Neural progenitor cell (in vitro differentiated cells): Measurements from ENCODE around the gene EI24. TPM values are rescaled to one million over a fixed set of nuclear protein-coding genes. Genes with fewer than 3 reads are reported as not detected.

Experiments used
- DNase-seq: peaks from one replicate; pipeline ENCODE4 v3.0.0-alpha.2; 2016; ENCODE audit warnings: low spot score
- H2AFZ ChIP-seq: fragments of 200-600 bp; sonication (generic); replicated peaks from 2 replicates; pipeline ENCODE4 v1.6.1; 2016; ENCODE audit warnings: antibody characterized with exemption
- H3F3A ChIP-seq: fragments of 200-600 bp; sonication (generic); 2 replicates; pipeline ENCODE4 v1.6.1; 2016; ENCODE audit warnings: antibody characterized with exemption, low read depth
- H3K27ac ChIP-seq: fragments of 200-600 bp; sonication (generic); 2 replicates; pipeline ENCODE4 v1.5.1; 2016; ENCODE audit warnings: mild to moderate bottlenecking
- H3K27me3 ChIP-seq: fragments of 200-600 bp; sonication (generic); 2 replicates; pipeline ENCODE4 v1.6.1; 2016; ENCODE audit warnings: mild to moderate bottlenecking, moderate library complexity
- H3K36me3 ChIP-seq: fragments of 200-600 bp; sonication (generic); 2 replicates; pipeline ENCODE4 v1.5.1; 2016
- H3K4me1 ChIP-seq: fragments of 200-600 bp; sonication (generic); 2 replicates; pipeline ENCODE4 v1.6.1; 2016; ENCODE audit warnings: mixed run types
- H3K4me2 ChIP-seq: fragments of 200-600 bp; sonication (generic); 2 replicates; pipeline ENCODE4 v1.6.1; 2016
- H3K4me3 ChIP-seq: fragments of 200-600 bp; sonication (generic); 2 replicates; pipeline ENCODE4 v1.5.1; 2016
- H3K79me2 ChIP-seq: fragments of 200-600 bp; sonication (generic); 2 replicates; pipeline ENCODE4 v1.6.1; 2016; ENCODE audit warnings: low read depth
- H3K9ac ChIP-seq: fragments of 200-600 bp; sonication (generic); 2 replicates; pipeline ENCODE4 v1.6.1; 2016
- H3K9me3 ChIP-seq: fragments of 200-600 bp; sonication (generic); 2 replicates; pipeline ENCODE4 v1.5.1; 2016; ENCODE audit warnings: low read depth
- H4K20me1 ChIP-seq: fragments of 200-600 bp; sonication (generic); 2 replicates; pipeline ENCODE4 v1.6.1; 2016; ENCODE audit warnings: low read depth
- H3K27ac Mint-ChIP-seq: 3 replicates; pipeline ENCODE4 v1.8.0; 2021; ENCODE audit warnings: mixed read lengths
- H3K27me3 Mint-ChIP-seq: 2 replicates; pipeline ENCODE4 v1.8.0; 2022; ENCODE audit warnings: low read depth, mild to moderate bottlenecking, inconsistent platforms, moderate library complexity, mixed read lengths; ENCODE audit not compliant: insufficient read depth
- H3K36me3 Mint-ChIP-seq: 3 replicates; pipeline ENCODE4 v1.8.0; 2021; ENCODE audit warnings: mixed read lengths
- H3K4me1 Mint-ChIP-seq: 3 replicates; pipeline ENCODE4 v1.8.0; 2021; ENCODE audit warnings: mixed read lengths
- H3K4me3 Mint-ChIP-seq: 3 replicates; pipeline ENCODE4 v1.8.0; 2021; ENCODE audit warnings: mild to moderate bottlenecking, moderate library complexity, mixed read lengths
- H3K9me3 Mint-ChIP-seq: 3 replicates; pipeline ENCODE4 v1.8.0; 2020; ENCODE audit warnings: mixed read lengths
- CTCF ChIP-seq: fragments of 200-600 bp; sonication (generic); IDR thresholded peaks from 2 replicates; pipeline ENCODE4 v1.5.1; 2017; ENCODE audit warnings: antibody characterized with exemption, mild to moderate bottlenecking
- EZH2 ChIP-seq: fragments of 200-600 bp; sonication (generic); IDR thresholded peaks from 2 replicates; pipeline ENCODE4 v1.6.1; 2017; ENCODE audit warnings: antibody characterized with exemption, mild to moderate bottlenecking, moderate library complexity
- EZH2phosphoT487 ChIP-seq: fragments of 200-600 bp; sonication (generic); IDR thresholded peaks from 2 replicates; pipeline ENCODE4 v1.6.1; 2017; ENCODE audit warnings: antibody characterized with exemption
- small RNA-seq: library from RNA; depleted of rRNA; stranded (forward); fragments of <200 nt; gene quantifications from one replicate; pipeline ENCODE3, GENCODE V24; 2015
- total RNA-seq: library from RNA; depleted of rRNA; stranded (reverse); fragments of >200 nt; gene quantifications from 2 replicates; pipeline ENCODE4 v1.2.3, GENCODE V29; 2015; ENCODE audit warnings: low replicate concordance

The EI24 gene
- total RNA-seq, 1 donor from 2014 or later: 99.8 TPM

DNA sequence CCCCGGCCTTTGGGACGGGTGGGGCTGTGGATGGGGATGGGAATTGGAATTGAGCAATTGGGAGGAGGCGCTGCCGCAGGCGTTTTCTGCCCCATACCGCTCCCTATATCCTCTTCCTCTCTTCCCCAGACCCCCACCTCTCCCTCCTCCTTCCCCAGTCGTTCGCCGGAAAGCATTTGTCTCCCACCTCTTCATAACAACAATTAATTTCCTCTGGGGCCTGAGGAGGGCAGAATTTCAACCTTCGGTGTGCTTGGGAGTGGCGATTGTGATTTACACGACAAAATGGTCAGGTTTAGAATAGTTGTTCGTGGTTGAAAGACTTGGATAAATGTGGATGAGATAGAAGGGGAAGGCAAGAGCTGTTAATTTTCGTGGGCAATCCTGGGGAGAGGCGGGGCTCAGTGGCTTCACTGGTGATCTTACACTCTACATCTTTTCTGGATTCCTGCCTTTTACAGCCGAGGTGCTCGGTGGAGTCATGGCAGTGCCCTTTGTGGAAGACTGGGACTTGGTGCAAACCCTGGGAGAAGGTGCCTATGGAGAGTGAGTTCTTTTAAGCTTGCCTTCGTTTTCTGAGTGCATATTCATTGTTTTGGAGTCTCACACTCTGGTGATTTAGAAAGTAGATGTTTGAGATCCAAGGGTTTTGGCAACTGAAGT lies 57.1 kb downstream of the EI24 start:
- H3K4me3 ChIP-seq: peak overlapping the region; percentile 89
- H3K27me3 ChIP-seq: no peaks in the 10 kb centered on the region
- TF ChIP-seq EZH2phosphoT487 (no peak), CTCF (peak; percentile 48), EZH2 (no peak)
- peak overlapping the region; percentile 78 for H3K27ac Mint-ChIP-seq
- H3K27me3 Mint-ChIP-seq: peaks cover 3% of the 10 kb centered on the region
- H3K79me2 ChIP-seq: peaks cover 53% of the 10 kb centered on the region
- peak overlapping the region; percentile 95 for H3K4me2 ChIP-seq
- H2AFZ ChIP-seq: peak overlapping the region; percentile 95
- no peaks in the 10 kb centered on the region for H4K20me1 ChIP-seq
- H3K9ac ChIP-seq: peak overlapping the region; percentile 85
- H3K4me1 Mint-ChIP-seq: peaks cover 16% of the 10 kb centered on the region
- H3K36me3 ChIP-seq: peaks cover 19% of the 10 kb centered on the region
- H3K9me3 Mint-ChIP-seq: no peaks in the 10 kb centered on the region
- peak overlapping the region; percentile 95 for H3K4me3 Mint-ChIP-seq
- peaks cover 23% of the 10 kb centered on the region for H3K4me1 ChIP-seq
- DNase-seq: peak; percentile 92
- peak overlapping the region; percentile 95 for H3K27ac ChIP-seq
- H3F3A ChIP-seq: peaks cover 32% of the 10 kb centered on the region
- no peaks in the 10 kb centered on the region for H3K9me3 ChIP-seq
- H3K36me3 Mint-ChIP-seq: peaks cover 8% of the 10 kb centered on the region

DNA sequence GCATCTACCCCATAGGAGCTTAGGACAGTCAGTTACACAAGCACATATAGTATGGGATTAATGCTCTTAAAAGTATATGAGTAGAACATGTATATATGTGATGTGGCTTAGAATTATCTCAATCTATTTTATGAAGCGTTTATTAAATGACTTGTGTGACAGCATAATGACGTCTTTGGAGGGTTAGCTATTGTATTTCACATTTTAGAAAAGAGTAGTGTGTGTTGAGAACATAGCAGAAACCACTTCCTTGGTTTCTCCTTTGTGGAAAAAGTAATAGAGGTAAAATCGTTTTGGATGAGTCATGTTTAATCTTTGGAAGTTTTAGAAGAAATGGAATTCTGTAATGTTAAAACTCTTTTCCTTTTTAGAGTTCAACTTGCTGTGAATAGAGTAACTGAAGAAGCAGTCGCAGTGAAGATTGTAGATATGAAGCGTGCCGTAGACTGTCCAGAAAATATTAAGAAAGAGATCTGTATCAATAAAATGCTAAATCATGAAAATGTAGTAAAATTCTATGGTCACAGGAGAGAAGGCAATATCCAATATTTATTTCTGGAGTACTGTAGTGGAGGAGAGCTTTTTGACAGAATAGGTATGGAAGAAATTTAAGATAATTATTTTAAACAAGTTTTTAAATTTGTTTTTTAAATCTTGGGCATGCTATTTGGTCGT lies 58.1 kb downstream of the EI24 start:
- Histone ChIP-seq H3K9ac (peak overlapping the region; percentile 85), H3F3A (peaks cover 32% of the 10 kb centered on the region), H3K4me1 (peaks cover 23% of the 10 kb centered on the region), H3K9me3 (no peaks in the 10 kb centered on the region), H3K4me2 (peak overlapping the region; percentile 95), H3K27me3 (no peaks in the 10 kb centered on the region), H2AFZ (no peak overlapping the region), H3K27ac (no peak overlapping the region), H3K4me3 (peak overlapping the region; percentile 89), H3K79me2 (peaks cover 57% of the 10 kb centered on the region), H4K20me1 (no peaks in the 10 kb centered on the region), H3K36me3 (peaks cover 26% of the 10 kb centered on the region)
- H3K4me3 Mint-ChIP-seq: peak overlapping the region; percentile 95
- TF ChIP-seq CTCF: no peak
- TF ChIP-seq EZH2phosphoT487: no peak
- no peak for TF ChIP-seq EZH2
- no peaks in the 10 kb centered on the region for H3K9me3 Mint-ChIP-seq
- H3K4me1 Mint-ChIP-seq: peaks cover 16% of the 10 kb centered on the region
- no peak for DNase-seq
- peaks cover 1% of the 10 kb centered on the region for H3K27me3 Mint-ChIP-seq
- no peak overlapping the region for H3K27ac Mint-ChIP-seq
- H3K36me3 Mint-ChIP-seq: peaks cover 5% of the 10 kb centered on the region

Small RNA genes within 50 kb of the gene (small RNA-seq; reads per million reads assigned to genes)
- gene RNU6-1156P: not detected

Other genes with a start within 250 kb of the EI24 start
- gene FEZ1, start 73.2 kb upstream of the EI24 start, total RNA-seq: 187 and 197 TPM in 2 replicates
- 111 and 157 TPM in 2 replicates for gene STT3A, start 23.4 kb downstream of the EI24 start, total RNA-seq
- gene CHEK1, start 55.7 kb downstream of the EI24 start, total RNA-seq: 104 and 161 TPM in 2 replicates
- gene ACRV1, start 111.4 kb downstream of the EI24 start, total RNA-seq: 0.47 and 0.56 TPM in 2 replicates
- not detected in 2 replicates for gene PATE1, start 176.8 kb downstream of the EI24 start, total RNA-seq
- gene PATE2, start 209.4 kb downstream of the EI24 start, total RNA-seq: 0.24 TPM in 1 of 2 replicates, not detected in the other
- not detected in 2 replicates for gene PATE3, start 218.7 kb downstream of the EI24 start, total RNA-seq